ENCODE data around the gene SAMD14.

Gene SAMD14

DNA sequence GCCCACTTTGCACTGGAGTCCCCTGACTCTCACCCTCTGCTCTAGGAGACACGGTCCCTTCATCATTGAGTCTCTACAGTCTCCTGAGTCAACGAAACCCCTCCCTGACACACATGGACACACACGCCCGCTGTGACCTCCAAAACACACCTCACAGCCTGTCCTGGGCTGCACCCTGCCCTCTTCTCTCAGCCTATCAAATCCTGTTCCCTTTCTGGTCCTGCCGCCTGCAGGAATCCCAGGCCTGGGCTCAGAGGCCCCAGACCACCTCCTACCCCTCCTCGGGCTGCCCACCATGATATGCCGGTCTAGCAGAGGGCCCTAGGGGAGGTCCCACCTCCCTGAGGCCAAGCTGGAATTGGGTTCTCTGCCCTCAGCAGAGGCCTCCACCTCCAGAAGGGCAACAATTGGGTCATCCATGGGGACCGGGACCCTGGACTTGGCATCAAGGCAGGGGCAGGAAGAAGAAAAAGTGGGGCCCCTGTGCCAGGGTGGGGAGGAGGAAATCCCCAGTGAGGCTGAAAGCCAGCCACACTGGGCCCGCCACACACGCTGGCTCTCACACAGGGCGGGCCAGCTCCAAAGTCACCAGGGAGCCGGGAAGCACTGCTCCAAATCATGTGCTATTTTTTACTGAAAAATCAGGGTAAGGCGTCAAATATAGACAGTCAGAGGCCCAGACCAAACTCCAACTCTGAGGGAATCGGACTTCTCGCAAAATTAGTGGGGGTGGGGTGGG, 17.1 kb upstream of the SAMD14 start:
- no peak for DNase-seq

DNA sequence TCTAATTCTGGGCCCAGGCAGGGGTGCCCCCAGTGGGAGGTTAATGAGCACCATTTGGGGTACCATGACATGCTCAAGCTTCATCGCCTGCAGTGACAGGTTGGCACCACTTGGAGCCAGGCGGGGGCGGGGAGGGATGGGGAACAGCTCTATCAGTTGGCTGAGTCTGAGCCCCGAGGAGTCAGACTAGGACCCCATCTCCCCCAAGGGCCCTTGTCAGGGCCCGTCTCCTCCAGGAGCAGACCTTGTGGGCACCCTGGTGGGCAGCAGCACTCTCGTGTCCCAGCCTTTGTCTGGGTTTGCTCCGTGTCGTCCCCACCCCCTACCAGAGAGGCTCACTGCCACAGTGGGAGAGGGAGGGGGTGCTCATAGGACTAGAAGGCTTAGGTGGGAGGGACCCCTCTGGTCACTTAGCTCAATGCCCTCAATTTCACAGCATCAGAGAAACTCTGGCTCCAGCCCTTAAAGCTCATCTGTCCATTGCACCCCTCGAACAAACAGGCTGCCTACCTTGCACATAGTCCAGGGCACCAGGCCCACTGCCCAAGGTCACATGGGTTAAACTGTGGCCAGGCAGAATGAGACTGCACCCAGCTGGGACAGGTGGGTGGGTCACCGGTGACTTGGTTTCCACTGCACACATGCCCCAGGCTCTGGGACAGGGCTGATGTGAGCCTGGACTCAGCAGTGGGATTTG, 16.4 kb upstream of the SAMD14 start:
- no peak for DNase-seq

DNA sequence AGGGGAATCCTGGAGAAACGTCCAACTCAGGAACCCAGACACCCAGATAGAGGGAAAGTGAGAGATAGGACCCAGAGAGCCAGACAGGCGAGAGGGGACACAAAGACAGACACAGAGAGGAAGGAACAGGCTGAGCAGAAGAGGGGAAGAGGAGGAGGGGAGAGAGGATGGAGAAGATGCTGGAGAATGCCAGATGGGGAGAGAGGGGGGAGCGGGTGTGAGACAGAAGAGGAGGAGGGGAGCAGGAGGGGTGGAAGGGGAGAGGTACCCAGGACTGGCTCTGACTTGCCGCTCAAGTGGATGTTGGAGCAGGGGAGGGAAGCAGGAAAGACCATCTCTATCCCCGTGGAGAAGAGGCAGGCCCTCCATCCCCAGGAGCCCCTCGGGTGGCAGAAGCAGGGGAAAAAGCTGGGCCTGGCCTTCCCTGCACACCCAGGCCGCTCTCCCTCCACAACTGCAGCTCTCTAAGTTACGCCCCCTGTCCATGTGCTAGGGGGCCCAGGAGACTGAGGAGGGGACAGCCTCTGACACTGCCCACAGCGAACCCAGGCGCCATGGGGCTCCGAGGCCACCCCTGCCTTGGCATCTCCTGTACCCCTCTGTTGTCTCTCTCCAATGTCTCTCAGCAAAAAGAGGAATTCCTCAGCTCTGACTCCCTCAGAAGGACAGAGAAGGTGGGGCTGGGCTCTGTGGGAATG, 15.7 kb upstream of the SAMD14 start:
- DNase-seq: no peak

DNA sequence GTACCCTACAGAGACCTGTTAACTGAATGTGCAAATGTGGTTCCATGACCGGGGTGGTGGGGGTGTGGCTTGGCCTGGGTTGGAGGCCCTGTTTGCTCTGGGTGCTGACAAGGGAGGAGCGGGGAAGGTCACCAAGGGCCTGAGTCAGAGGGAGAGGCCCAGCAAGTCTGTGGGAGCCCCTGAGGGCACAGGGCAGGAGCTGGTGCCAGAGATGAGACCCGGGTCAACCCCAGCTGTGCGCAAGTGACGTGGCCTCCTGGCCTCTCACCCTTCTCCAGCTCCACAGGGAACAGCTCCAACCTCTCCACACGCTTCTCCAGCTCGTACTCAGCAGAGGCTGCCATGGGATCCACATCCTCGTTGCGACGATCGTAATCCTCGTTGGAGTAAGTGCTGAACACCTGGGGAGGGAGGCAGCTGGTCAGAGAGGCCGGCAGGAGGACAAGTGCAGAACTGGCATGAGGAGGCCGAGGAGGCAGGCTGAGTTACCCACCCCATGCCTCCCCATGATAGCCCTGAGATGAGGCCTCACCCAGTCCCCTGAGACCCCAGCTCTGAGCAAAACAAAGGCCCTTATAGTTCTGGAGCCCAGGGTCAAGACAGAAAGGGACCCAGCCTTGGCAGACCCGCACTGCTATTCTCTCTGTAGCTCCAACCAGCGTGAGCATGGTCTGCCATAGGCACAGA, 15.0 kb upstream of the SAMD14 start:
- no peak for DNase-seq

DNA sequence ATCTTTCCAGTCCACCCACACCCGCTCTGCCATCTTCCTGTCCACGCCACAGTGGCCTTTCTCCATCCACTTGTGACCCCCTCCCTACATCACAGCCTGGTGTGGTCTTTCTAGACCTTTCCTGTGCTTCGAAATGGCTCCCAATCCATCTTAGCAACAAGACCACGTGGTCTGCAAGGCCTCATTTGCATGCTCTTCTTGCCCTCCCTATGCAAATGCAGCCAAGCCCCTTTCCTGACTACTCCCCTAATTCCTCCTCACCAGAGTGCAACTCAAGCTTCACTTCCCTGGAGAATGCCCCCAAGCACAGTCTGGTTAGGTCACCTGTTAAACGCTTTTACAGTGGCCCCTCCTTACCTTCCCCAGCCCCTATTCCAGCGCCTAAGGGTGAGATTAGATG, 14.4 kb upstream of the SAMD14 start:
- DNase-seq: no peak

DNA sequence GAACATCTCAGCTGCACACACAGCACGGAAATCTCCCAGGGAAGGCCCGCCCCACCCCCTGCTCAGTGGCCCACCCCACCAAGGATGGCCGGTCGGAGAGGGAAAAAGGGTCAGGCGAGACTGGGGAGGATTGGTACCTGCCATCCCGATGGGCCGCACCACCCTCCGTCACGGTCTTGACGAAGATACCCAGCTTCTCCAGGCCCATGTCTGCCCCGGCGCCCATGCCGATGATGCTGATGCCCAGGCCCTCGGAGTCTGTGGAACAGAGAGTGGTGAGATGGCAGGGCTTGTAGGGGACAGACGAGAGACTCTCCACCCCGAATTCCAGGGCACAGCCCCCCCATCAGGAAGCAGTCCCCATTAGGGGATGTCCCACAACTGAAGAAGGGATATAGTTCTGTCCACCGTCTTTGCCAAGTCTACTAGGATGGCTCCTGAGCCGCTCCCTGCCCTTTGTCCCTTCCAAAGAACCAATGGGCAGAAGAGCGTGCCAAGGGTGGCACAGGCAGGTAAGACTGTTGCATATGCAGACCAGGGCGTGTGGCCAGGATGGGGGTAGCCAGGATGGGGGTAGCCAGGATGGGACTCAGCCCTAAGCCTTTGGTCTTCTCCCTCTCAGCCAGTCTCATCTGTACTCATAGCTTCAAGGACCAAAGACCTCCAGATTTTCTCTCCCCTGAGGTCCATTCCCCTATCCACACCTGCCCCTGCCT, 13.7 kb upstream of the SAMD14 start:
- DNase-seq: no peak

DNA sequence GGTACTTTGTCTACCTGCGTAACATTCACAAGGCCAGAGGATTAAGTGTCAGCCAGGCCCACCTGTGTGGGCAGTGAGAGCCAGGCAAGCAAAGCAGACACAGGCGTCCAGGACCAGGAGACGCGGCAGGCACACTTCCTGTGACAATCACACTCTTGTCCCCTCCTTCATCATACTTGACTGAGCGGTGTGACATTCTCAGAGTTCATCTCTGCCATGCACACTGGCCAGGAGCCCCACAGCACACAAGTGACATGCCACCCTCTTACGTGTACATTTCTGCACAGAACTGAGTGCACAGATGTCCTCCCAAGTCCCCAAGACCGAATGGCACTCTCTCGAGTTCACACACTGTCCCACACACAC, 11.8 kb upstream of the SAMD14 start:
- no peak for DNase-seq

DNA sequence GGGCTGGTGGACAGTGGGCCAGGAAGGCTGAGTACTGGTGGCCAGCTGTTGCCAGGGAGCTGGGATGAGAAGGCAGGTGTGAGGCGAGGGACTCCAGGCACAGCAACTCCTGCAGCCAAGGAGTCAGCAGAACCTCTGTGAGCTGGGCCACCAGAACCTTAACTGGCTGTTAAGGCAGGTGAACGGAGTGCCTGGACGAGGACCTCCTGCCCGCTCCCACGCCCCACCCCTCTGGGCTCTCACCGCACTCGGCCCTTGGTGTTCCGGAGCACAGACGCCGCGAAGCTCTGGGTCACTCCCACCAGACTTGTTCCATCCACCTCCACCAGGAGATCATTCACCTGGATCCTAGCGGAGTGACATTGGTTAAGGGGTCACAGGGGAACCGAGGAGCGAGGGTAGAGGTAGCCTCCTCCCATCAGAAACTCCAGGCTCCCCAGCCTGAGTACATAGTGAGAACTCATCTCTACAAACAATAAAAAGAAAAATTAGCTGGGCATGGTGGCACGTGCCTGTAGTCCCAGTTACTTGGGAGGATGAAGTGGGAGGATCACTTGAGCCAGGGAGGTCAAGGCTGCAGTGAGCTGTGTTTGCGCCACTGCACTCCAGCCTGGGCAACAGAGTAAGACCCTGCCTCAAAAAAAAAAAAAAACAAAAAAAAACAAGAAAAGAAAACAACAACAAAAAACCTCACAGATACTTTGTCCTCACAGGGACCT, 11.2 kb upstream of the SAMD14 start:
- DNase-seq: no peak

DNA sequence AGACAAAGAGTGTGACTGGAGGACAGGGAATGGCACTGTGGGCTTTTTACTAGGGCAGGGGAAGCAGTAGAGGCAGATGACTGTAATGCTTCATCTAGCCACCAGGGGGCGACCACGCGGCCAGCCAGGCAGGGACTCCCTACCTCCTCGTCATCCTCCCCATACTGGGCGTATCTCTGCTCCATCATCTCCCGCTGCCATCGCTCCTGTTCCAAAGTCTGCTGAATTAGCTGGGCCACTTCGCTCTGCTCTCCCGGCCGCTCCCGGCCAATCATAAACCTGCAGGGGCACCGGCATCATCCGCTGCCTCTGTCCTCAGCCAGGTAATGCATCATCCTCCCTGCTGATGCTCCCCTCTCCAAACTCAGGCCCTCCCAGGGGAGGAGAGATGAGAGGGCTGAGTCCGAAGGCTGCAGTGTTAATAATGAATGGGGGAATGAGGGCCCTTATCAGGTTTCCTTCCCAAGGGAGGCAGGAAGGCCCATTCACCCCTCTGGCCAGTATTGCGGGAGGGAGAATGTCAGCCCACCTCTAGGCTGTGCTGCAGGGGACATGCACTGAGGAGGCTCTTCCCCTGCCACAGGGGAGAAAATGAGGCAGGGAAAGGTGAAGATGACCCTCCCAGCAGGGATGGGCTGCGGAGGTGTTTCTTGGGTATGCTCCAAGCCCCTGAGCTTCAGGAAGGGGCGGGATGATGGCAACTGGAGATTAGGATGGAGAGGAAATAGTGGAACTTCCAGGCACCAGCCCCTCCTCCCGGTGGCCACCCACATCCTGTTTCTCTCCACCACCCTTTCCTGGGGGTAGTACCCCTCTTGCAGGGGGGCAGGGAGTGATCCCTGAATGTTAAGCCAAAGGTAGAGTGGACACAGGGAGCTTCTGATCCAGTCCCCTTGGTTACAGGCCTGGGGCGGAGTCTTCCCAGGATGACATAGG, 10.3 kb upstream of the SAMD14 start:
- DNase-seq: no peak

DNA sequence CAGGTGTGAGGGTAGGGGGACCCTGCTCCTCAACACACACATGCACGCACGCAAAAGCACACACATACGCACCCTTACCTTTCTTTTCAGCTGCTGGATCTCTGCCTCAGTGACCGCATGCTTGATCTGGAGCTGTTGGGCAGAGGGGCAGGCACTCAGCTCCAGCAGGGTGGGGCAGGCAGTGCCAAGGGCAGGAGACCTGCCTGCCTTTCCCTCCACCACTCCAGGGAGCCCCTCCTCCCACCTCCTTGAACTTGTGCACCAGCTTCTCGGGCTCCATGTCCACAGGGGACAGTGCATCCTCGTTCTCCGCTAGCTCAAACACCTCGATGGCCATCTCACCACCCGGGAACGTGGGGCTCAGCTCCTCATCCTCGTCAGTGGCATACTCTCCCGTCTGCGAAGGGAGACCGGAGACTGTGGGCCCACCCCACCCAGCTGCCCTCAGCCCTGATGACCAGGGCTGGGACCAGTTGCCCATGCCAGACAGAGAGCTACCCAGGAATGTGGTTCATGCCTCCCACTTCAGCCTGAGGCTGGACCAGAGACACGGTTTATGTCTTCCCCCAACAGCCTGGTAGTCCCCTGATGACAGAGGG, 9.3 kb upstream of the SAMD14 start:
- no peak for DNase-seq

DNA sequence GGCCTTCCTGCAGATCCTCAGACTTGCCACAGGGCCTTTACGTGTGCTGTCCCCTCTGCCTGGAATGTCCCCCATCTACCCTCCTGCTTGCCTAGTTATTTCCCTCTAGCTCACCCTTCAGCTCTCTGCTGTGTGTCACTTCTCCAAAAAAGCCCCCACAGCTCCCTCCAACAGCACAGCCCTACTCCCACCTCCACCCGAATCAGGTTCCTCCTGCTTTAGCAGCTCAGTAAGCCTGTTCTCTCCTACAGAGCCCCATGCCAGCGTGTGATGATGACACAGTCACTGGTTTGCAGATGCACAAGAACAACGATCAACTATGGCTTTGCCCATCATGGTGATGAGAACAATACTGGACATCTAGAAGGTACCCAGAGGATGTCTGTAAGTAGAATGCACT, 7.1 kb upstream of the SAMD14 start:
- DNase-seq: no peak

DNA sequence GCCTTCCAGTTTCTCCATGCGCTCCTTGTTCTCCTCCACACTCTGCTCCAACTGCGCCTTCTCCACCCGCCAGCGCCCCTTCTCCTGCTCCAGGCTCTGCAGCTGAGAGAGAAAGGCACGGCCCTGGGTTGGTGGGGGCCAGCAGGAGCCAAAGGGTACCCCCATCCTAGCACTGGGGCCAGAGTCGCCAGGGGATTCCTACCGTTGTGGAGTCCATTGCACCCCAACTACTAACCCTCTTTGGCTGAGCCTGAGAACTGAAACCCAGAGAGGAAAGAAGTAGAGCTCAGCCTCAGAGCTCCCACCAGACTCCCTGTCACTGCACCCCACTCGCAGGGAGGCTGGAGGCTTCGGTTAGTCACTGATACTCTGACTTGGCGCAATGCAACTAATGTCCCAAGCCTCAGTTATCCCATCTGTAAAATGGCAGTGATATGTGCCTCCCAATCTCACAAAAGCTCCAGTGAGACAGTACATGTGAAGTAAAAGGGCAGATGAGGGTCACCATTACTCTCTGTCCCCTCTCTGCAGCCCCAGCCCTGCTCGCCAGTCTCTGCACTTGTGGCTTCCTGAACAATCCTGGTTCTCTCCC, 6.2 kb upstream of the SAMD14 start:
- DNase-seq: no peak

DNA sequence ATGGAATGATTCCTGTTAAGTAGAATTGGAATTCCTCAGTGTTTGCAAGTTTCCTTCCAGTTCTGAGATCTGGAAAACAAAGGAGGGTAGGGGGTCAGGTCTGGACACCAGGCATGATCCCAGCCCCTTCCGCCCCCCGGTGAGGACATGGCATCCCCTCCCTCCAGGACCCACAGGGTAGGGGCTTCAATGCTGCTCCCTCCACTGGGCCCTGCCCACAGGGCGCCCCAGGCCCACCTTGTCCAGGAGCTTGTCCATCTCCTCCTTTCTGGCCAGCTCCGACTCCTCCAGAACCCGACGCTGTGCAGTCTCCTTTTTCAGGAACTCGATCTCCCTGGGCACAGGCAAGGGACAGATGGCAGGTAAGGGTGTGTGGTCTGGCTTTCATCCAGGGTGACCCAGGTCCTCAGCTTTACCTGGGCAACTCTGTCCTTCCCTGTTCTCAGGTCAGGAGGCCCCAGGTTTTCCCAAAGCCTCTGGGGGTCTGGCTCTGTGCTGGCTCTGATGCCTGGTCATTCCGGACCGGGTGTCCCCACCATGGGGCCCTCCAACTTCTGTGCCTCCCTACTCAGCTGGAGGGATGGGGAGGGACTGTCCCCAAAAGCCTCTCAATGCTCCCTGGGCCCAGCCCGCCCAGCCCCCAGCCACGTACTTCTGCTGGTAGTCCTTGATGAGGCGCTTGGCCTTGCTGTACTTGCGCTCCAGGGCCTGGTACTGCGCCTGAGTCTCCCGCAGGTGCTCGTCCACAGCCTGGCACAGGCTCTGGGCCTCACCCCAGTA, 5.5 kb upstream of the SAMD14 start:
- DNase-seq: no peak

DNA sequence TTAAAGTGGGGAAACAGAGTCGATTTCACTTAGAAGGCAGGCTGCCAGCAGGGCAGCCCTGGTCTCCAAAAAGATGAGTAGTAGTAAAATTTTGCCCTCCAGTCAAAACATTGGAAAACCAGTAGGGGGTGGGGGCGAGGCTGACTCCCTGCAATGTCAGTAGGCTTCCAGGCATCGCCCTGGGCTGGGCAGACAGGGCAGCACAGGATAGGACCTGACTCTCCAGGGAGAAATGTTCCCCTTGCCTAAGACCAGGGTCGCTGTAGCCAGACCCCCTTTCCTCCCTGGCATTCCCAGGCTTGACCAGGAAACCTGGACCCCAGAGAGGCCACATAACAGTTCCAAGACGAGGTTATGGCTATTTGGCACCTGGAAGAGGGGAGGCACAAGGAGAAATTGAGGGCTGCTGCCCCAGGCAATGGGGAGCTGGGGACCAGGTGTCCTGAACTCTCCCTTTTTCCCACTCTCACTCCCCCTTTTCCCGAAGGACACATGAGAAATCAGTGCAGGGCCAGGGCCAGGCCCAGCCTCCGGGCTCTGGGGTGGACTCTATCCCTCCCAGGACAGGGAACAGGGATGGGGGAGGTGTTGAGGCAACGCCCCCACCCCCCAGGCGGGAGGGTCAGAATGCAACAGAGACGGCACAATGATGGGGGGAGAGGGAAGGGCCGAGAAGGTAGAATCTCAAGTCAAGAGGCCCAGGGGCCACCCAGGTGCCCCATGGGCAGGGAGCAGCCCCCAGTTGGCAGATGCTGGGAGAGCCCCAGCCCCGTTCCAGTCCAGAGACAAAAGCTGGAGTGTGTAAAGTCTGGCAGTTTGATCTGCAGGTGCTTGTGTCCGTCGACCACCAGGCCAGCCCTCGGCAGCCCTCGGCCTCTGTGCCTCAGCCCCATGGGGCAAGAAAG, 4.5 kb upstream of the SAMD14 start:
- no peak for DNase-seq

DNA sequence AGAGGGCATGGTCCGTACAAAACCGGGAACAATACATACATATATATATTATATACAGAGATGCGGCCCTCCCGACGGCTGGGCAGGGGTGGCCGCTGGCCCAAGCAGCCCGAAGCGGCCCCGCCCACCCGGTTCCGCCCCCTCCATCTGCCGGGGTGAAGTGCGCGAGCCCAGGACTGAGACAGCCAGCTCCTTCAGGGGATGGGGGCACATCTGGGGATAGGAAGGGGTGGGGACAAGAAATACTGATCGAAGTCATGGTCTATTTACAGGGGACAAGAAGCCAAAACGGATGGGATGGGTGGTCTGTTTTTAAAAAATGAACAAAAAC, 3.8 kb upstream of the SAMD14 start:
- DNase-seq: no peak

DNA sequence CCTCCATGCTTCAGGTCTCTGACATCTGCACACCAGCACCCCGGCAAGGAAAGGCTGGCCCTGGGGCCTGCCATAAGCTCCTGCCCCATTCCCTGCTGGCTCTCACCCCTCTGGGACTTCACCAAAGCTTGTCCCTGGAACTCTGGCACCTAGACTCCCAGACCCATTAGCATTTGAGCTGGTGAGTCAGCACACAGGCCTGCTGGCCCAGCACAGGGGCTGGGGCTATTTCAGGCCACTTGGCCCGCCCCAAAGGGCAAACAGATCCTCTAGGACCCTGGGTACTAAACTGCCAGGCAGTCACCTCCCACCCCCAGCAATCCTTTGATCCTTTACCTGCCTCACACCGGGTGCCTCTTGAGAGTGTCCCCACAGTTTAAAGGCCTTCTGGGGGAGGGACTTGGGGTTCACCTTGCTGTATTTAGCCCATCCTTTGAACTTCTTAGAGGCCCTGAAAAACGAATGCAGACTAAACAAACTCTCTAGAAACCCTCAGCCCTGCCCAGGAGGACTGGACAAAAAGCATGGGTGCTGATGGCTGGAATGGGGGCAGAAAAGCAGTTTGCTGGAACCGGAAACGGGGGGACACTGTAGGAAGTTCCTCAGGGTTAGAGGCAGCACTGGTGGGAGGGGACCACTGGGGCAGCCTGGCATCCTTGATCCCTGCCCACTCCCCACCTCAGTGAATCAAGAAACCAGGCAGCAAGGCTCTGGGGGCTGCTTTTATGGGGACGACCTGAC, 3.2 kb upstream of the SAMD14 start:
- DNase-seq: no peak

DNA sequence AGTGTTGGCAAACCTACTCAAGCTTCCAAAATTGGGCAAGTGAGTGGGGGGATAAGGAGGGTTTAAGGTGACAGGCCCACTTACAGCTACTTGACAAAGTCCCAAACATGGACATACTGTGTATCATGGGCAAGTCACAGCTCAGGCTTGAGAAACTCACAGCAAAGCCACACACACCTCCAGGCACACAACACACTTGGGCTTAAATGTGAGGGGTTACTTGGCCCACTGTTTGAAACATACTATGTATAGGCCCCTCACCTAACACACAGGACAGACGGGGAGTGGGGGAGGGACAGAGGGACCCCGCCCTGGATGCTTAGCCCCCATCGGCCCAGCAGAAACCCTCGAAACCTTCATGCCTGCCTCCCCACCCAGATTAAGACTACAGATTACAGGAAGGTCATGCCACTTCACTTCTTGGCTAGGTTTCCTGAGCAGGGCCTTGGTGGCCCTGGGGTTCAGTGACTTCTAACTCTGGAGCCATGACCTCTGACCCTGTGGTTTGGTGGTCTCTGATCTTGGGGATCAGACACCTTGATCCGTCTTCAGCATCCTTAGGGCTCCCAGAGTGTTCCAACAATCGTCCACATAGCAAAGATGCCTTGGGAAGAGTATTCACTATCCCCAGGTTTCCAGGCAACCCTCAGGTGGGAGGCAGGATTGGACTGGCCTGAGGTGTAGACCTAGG, 2.3 kb upstream of the SAMD14 start:
- DNase-seq: no peak

All from COR-L47 (cell line).